ENCODE measurements around the gene RPTOR.
"Not testable (repeated sequence)": the region's sequence is repeated elsewhere in the genome, so short reads cannot be mapped to it uniquely, and the experiment has no call there.

The RPTOR gene

GRCh38 chr17:80614332-80615047 lies 69.9 kb downstream of the RPTOR start:
- no peak for DNase-seq (ENCODE audit: low read depth in 2 of 2)

GRCh38 chr17:80615376-80615775 lies 70.7 kb downstream of the RPTOR start:
- DNase-seq (ENCODE audit: low read depth in 2 of 2): no peak

GRCh38 chr17:80616705-80617104 lies 72.1 kb downstream of the RPTOR start:
- DNase-seq (ENCODE audit: low read depth in 2 of 2): no peak

GRCh38 chr17:80618304-80618703 lies 73.7 kb downstream of the RPTOR start:
- no peak for DNase-seq (ENCODE audit: low read depth in 2 of 2)

- DNase-seq (ENCODE audit: low read depth in 2 of 2): no peak
Measured at GRCh38 chr17:80619535-80620235, 75.0 kb downstream of the RPTOR start.

- DNase-seq (ENCODE audit: low read depth in 2 of 2): no peak
Measured at GRCh38 chr17:80621335-80621996, 76.8 kb downstream of the RPTOR start.

- no peak for DNase-seq (ENCODE audit: low read depth in 2 of 2)
Measured at GRCh38 chr17:80621997-80622357, 77.3 kb downstream of the RPTOR start.

GRCh38 chr17:80624864-80625263 lies 80.2 kb downstream of the RPTOR start:
- DNase-seq (ENCODE audit: low read depth in 2 of 2): no peak

- DNase-seq (ENCODE audit: low read depth in 2 of 2): no peak
Measured at GRCh38 chr17:80625627-80626026, 81.0 kb downstream of the RPTOR start.

GRCh38 chr17:80628881-80629280 lies 84.2 kb downstream of the RPTOR start:
- DNase-seq (ENCODE audit: low read depth in 2 of 2): not testable (repeated sequence)

GRCh38 chr17:80629298-80630028 lies 84.8 kb downstream of the RPTOR start:
- DNase-seq (ENCODE audit: low read depth in 2 of 2): no peak

GRCh38 chr17:80630560-80631120 lies 86.0 kb downstream of the RPTOR start:
- no peak for DNase-seq (ENCODE audit: low read depth in 2 of 2)

- no peak for DNase-seq (ENCODE audit: low read depth in 2 of 2)
Measured at GRCh38 chr17:80631142-80632045, 86.8 kb downstream of the RPTOR start.

- no peak for DNase-seq (ENCODE audit: low read depth in 2 of 2)
Measured at GRCh38 chr17:80632046-80632581, 87.5 kb downstream of the RPTOR start.

GRCh38 chr17:80633207-80633606 lies 88.6 kb downstream of the RPTOR start:
- no peak for DNase-seq (ENCODE audit: low read depth in 2 of 2)

GRCh38 chr17:80633994-80634566 lies 89.4 kb downstream of the RPTOR start:
- no peak for DNase-seq (ENCODE audit: low read depth in 2 of 2)

- no peak for DNase-seq (ENCODE audit: low read depth in 2 of 2)
Measured at GRCh38 chr17:80636361-80637018, 91.9 kb downstream of the RPTOR start.

- DNase-seq (ENCODE audit: low read depth in 2 of 2): no peak
Measured at GRCh38 chr17:80637048-80637781, 92.6 kb downstream of the RPTOR start.

GRCh38 chr17:80639658-80640057 lies 95.0 kb downstream of the RPTOR start:
- DNase-seq (ENCODE audit: low read depth in 2 of 2): no peak

All from stimulated activated CD8-positive, alpha-beta memory T cell treated with anti-CD3 and anti-CD28 coated beads, Interleukin-2, amount 100 ng/mL, for 1 hour (primary cell).